Fibroblast of lung (primary cell): Measurements from ENCODE around the gene CRYBG1.

ENCODE experiments used
- EZH2 ChIP-seq: IDR thresholded peaks from 2 replicates; pipeline ENCODE4 v1.5.1; 2012; ENCODE audit warnings: low read length, control low read depth, mild to moderate bottlenecking; ENCODE audit errors: missing control alignments
- TF ChIP-seq, protein P1 (sequence below), 2 donors: IDR thresholded peaks in 1 of 2; conservative IDR thresholded peaks in 1 of 2; 1 replicate in 1 of 2; 2 replicates in 1 of 2; pipeline ENCODE4 v1.5.1; 2011 to 2012; ENCODE audit warnings: low read length in 2 of 2, control low read depth in 1 of 2, inconsistent platforms in 1 of 2, low read depth in 1 of 2, mild to moderate bottlenecking in 1 of 2

DNA sequence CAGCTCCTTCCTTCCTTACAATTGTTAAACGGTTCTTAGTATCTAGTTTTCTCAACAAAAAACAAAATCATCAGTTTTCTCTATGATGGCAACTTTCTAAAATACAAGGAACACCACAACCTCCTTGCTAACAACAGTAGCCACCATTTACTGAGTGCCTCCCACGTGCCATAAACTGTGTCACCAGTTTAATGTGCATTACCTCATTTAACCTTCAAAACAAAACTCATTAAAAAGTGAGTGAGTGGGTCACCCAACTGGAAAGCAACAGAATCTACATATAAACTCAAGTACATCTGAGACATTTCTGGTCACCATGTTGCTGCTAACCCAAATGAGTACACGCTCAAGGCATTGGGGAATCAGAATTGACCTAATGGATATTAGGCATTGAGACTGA is 257.8 kb downstream of the CRYBG1 start:
- TF ChIP-seq, protein P1, sequence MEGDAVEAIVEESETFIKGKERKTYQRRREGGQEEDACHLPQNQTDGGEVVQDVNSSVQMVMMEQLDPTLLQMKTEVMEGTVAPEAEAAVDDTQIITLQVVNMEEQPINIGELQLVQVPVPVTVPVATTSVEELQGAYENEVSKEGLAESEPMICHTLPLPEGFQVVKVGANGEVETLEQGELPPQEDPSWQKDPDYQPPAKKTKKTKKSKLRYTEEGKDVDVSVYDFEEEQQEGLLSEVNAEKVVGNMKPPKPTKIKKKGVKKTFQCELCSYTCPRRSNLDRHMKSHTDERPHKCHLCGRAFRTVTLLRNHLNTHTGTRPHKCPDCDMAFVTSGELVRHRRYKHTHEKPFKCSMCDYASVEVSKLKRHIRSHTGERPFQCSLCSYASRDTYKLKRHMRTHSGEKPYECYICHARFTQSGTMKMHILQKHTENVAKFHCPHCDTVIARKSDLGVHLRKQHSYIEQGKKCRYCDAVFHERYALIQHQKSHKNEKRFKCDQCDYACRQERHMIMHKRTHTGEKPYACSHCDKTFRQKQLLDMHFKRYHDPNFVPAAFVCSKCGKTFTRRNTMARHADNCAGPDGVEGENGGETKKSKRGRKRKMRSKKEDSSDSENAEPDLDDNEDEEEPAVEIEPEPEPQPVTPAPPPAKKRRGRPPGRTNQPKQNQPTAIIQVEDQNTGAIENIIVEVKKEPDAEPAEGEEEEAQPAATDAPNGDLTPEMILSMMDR (conservative IDR thresholded peaks at IDR 0.05 in 1 of 2, IDR thresholded peaks at IDR 0.05 in 1 of 2; ENCODE audit: low read depth in 1 of 2, low read length in 2 of 2) = no peak
- TF ChIP-seq EZH2 = no peak
